Neuronal stem cell (in vitro differentiated cells): ENCODE data around the gene TULP1.

ENCODE experiments used
- DNase-seq: peaks from one replicate; pipeline ENCODE4 v3.0.0-alpha.2; 2013; ENCODE audit warnings: low spot score
- H2AFZ ChIP-seq: one replicate; pipeline ENCODE4 v1.6.1; 2013; ENCODE audit warnings: mild to moderate bottlenecking, low read length, inconsistent platforms
- H2AK5ac ChIP-seq: 2 replicates; pipeline ENCODE4 v1.6.1; 2013; ENCODE audit warnings: low read depth, mild to moderate bottlenecking, inconsistent platforms, low read length, moderate library complexity, mixed read lengths
- H2BK120ac ChIP-seq: 2 replicates; pipeline ENCODE4 v1.6.1; 2013; ENCODE audit warnings: low read depth, mild to moderate bottlenecking, inconsistent platforms, low read length, moderate library complexity, mixed read lengths
- H2BK12ac ChIP-seq: one replicate; pipeline ENCODE4 v1.6.1; 2013; ENCODE audit warnings: low read length, inconsistent platforms
- H2BK15ac ChIP-seq: 2 replicates; pipeline ENCODE4 v1.6.1; 2013; ENCODE audit warnings: mild to moderate bottlenecking, low read length, inconsistent platforms, mixed read lengths
- H2BK5ac ChIP-seq: one replicate; pipeline ENCODE4 v1.6.1; 2013; ENCODE audit warnings: inconsistent platforms, mild to moderate bottlenecking, low read length, moderate library complexity
- H3K14ac ChIP-seq: one replicate; pipeline ENCODE4 v1.6.1; 2013; ENCODE audit warnings: low read length, inconsistent platforms
- H3K18ac ChIP-seq: 2 replicates; pipeline ENCODE4 v1.6.1; 2013; ENCODE audit warnings: low read length, inconsistent platforms
- H3K23ac ChIP-seq: 2 replicates; pipeline ENCODE4 v1.6.1; 2013; ENCODE audit warnings: low read depth, mild to moderate bottlenecking, mixed read lengths, low read length, inconsistent platforms; ENCODE audit not compliant: poor library complexity
- H3K27ac ChIP-seq: replicated peaks from 3 replicates; pipeline ENCODE4 v1.5.1; 2013; ENCODE audit warnings: low read length, inconsistent platforms
- H3K27me3 ChIP-seq, 3 experiments: 2 replicates each; pipeline ENCODE4 v1.6.1; 2013; ENCODE audit warnings: low read length in 3 of 3, mild to moderate bottlenecking in 2 of 3, inconsistent platforms in 1 of 3, low read depth in 1 of 3, mixed read lengths in 1 of 3, moderate library complexity in 1 of 3; ENCODE audit not compliant: control insufficient read depth in 3 of 3, insufficient read depth in 3 of 3
- H3K36me3 ChIP-seq, 2 donors: replicated peaks in 1 of 2; 2 replicates each; pipeline ENCODE4 v1.6.1; 2013; ENCODE audit warnings: low read length in 2 of 2; ENCODE audit not compliant: control insufficient read depth in 2 of 2, insufficient read depth in 2 of 2
- H3K4ac ChIP-seq: 2 replicates; pipeline ENCODE4 v1.6.1; 2013; ENCODE audit warnings: inconsistent platforms, mild to moderate bottlenecking, low read length, moderate library complexity
- H3K4me1 ChIP-seq, 2 donors: 1 replicate in 1 of 2; 2 replicates in 1 of 2; pipeline ENCODE4 v1.6.1; 2013; ENCODE audit warnings: low read length in 2 of 2, low read depth in 1 of 2; ENCODE audit not compliant: control insufficient read depth in 2 of 2, insufficient read depth in 1 of 2
- H3K4me2 ChIP-seq: one replicate; pipeline ENCODE4 v1.6.1; 2013; ENCODE audit warnings: mild to moderate bottlenecking, low read length, inconsistent platforms; ENCODE audit not compliant: insufficient read depth, poor library complexity, severe bottlenecking
- H3K4me3 ChIP-seq, 2 donors: 2 replicates each; pipeline ENCODE4 v1.5.1; 2013; ENCODE audit warnings: low read length in 2 of 2, mild to moderate bottlenecking in 2 of 2, inconsistent platforms in 1 of 2, moderate library complexity in 1 of 2
- H3K79me1 ChIP-seq: one replicate; pipeline ENCODE4 v1.6.1; 2013; ENCODE audit warnings: low read depth, mild to moderate bottlenecking, inconsistent platforms, low read length, moderate library complexity
- H3K9ac ChIP-seq: one replicate; pipeline ENCODE4 v1.6.1; 2013; ENCODE audit warnings: mild to moderate bottlenecking, low read depth, low read length, inconsistent platforms; ENCODE audit not compliant: poor library complexity
- H3K9me3 ChIP-seq, 2 donors: replicated peaks in 1 of 2; 2 replicates each; pipeline versions ENCODE3 to v1.6.1; 2013; ENCODE audit warnings: low read length in 2 of 2, mild to moderate bottlenecking in 2 of 2, inconsistent platforms in 1 of 2, low read depth in 1 of 2, mixed read lengths in 1 of 2, moderate library complexity in 1 of 2; ENCODE audit not compliant: control insufficient read depth in 2 of 2, insufficient read depth in 1 of 2
- H4K8ac ChIP-seq: one replicate; pipeline ENCODE4 v1.6.1; 2013; ENCODE audit warnings: low read depth, mild to moderate bottlenecking, inconsistent platforms, low read length, moderate library complexity
- H4K91ac ChIP-seq: one replicate; pipeline ENCODE4 v1.6.1; 2013; ENCODE audit warnings: low read length, low read depth, mild to moderate bottlenecking, inconsistent platforms; ENCODE audit not compliant: poor library complexity
- WGBS, 2 donors: extraction: QIAGEN DNeasy Blood & Tissue Kit; methylation state at CpG; one replicate each; pipeline ENCODE4 v1.1.7; 2013; ENCODE audit warnings: missing lambda C conversion rate in 2 of 2, mixed read lengths in 1 of 2; ENCODE audit not compliant: insufficient read length in 2 of 2, insufficient replicate concordance in 1 of 2; ENCODE audit errors: extremely low coverage in 2 of 2; 5-methylcytosine and 5-hydroxymethylcytosine counted together

TULP1 gene

GRCh38 chr6:35508027-35508426 is 4.7 kb downstream of the TULP1 start:
- Histone ChIP-seq H3K9me3 (no peaks in the 10 kb centered on the region), H3K27ac (no peak overlapping the region), H3K9ac (no peak overlapping the region), H3K4me1 (peaks cover 11 to 35% of the 10 kb centered on the region in 2 donors), H4K91ac (no peak overlapping the region), H3K4me3 (no peak overlapping the region), H2BK120ac (no peak overlapping the region), H3K27me3 (peaks cover 0 to 9% (median 5%) of the 10 kb centered on the region in 3 experiments), H3K14ac (no peak overlapping the region), H3K4me2 (no peak overlapping the region), H2AFZ (no peak overlapping the region), H3K79me1 (no peaks in the 10 kb centered on the region), H4K8ac (no peak overlapping the region), H3K23ac (no peak overlapping the region), H2AK5ac (no peak overlapping the region), H3K4ac (no peak overlapping the region), H3K36me3 (no peaks in the 10 kb centered on the region), H3K18ac (no peak overlapping the region), H2BK12ac (no peak overlapping the region), H2BK5ac (no peak overlapping the region), H2BK15ac (no peak overlapping the region)
- WGBS, 2 donors = no CpG with 5 or more reads among the region's 2 CpGs
- DNase-seq = no peak

DNA sequence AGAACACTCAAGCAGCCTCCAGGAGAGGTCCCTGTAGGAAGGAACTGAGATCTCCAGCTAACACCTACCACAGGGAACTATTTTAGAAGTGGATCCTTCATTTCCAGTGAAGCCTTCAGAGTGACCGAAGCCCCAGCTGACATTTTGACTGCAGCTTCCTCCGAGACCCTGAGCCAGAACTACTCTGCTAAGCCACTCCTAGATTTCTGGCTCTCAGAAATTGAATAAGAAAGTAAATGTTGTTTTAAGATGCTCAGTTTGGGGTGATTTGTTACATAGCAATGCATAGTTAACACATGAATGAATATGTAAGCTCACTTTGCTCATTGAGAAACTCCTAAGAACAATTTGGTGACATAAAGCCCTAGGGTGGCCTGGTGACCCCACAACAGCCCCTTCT is 5.5 kb downstream of the TULP1 start:
- Histone ChIP-seq H3K27me3 (peaks cover 0 to 9% (median 5%) of the 10 kb centered on the region in 3 experiments), H3K14ac (no peak overlapping the region), H4K91ac (no peak overlapping the region), H3K4me3 (no peak overlapping the region), H2AK5ac (no peak overlapping the region), H3K4ac (no peak overlapping the region), H2AFZ (no peak overlapping the region), H2BK12ac (no peak overlapping the region), H3K18ac (no peak overlapping the region), H3K27ac (no peak overlapping the region), H2BK15ac (no peak overlapping the region), H3K79me1 (no peaks in the 10 kb centered on the region), H2BK120ac (no peak overlapping the region), H3K23ac (no peak overlapping the region), H3K36me3 (no peaks in the 10 kb centered on the region), H2BK5ac (no peak overlapping the region), H3K4me2 (no peak overlapping the region), H3K9ac (no peak overlapping the region), H3K4me1 (peaks cover 11 to 28% of the 10 kb centered on the region in 2 donors), H3K9me3 (no peaks in the 10 kb centered on the region), H4K8ac (no peak overlapping the region)
- no peak for DNase-seq
- WGBS, 2 donors = no CpG with 5 or more reads among the region's 2 CpGs

DNA sequence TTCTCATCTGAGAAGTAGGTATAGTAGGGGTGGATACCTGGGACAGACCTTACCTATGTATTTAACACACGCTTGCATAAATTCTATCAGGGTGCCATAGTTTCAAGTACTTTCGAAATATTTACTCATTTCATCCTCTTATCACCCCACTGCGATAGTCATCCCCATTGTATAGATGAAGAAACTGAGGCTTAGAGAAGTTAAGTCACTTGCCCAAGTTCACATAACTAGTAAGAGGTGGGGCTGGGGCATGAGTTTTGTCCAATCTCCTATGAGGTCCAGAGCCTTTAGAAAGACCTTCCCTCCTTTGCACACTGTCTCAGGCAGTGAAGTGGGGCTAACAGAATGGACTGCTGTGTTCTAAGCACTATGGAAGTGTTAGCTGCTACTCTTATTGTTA is 6.2 kb downstream of the TULP1 start:
- H2BK12ac ChIP-seq = no peak overlapping the region
- no peak overlapping the region for H2BK120ac ChIP-seq
- H3K18ac ChIP-seq = no peak overlapping the region
- H3K4me3 ChIP-seq = no peak overlapping the region
- no peak overlapping the region for H4K91ac ChIP-seq
- no peaks in the 10 kb centered on the region for H3K9me3 ChIP-seq
- H2BK5ac ChIP-seq = no peak overlapping the region
- H3K4me2 ChIP-seq = no peak overlapping the region
- WGBS, 2 donors = no CpG with 5 or more reads among the region's 3 CpGs
- H3K27me3 ChIP-seq = peaks cover 0 to 9% (median 5%) of the 10 kb centered on the region in 3 experiments
- H4K8ac ChIP-seq = no peak overlapping the region
- H3K9ac ChIP-seq = no peak overlapping the region
- H3K4ac ChIP-seq = no peak overlapping the region
- H3K14ac ChIP-seq = no peak overlapping the region
- H2BK15ac ChIP-seq = no peak overlapping the region
- DNase-seq = no peak
- no peaks in the 10 kb centered on the region for H3K36me3 ChIP-seq
- H2AFZ ChIP-seq = no peak overlapping the region
- peaks cover 11 to 27% of the 10 kb centered on the region in 2 donors for H3K4me1 ChIP-seq
- H2AK5ac ChIP-seq = no peak overlapping the region
- H3K23ac ChIP-seq = no peak overlapping the region
- H3K79me1 ChIP-seq = no peaks in the 10 kb centered on the region
- no peak overlapping the region for H3K27ac ChIP-seq

DNA sequence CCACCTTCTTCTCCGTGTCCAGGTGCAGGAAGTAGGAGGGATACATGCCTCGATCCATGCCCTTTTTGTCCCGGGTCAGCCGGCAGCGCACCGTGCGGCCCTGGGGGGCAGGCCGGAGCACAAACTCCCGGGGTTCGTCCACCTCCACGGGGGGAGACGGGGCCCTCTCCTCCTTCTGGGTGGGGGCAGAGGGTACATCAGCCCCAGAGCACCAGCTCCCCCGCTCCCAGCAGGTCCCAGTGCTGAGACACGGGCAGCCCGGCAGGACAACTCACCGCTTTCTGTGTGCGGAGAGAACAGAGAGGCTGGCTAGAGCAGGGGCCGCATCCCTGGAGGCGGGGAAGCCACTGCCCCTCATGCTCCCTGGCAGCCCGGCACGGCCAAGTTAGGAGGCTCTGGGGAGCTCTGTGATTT is 6.7 kb downstream of the TULP1 start:
- peak overlapping the region; percentile 9 for H2AK5ac ChIP-seq
- H2BK12ac ChIP-seq = peak overlapping the region; percentile 78
- H3K79me1 ChIP-seq = no peaks in the 10 kb centered on the region
- H3K23ac ChIP-seq = peak overlapping the region; percentile 70
- H3K36me3 ChIP-seq = no peaks in the 10 kb centered on the region
- no peak for DNase-seq
- peak overlapping the region; percentile 57 for H3K14ac ChIP-seq
- H3K27me3 ChIP-seq = peaks cover 0 to 7% (median under 1%) of the 10 kb centered on the region in 3 experiments
- H3K4me1 ChIP-seq = peaks cover 13 to 21% of the 10 kb centered on the region in 2 donors
- peak overlapping the region; percentile 93 for H3K4ac ChIP-seq
- H2BK5ac ChIP-seq = no peak overlapping the region
- no peak overlapping the region for H3K9ac ChIP-seq
- no peak overlapping the region for H4K91ac ChIP-seq
- H3K4me2 ChIP-seq = no peak overlapping the region
- H4K8ac ChIP-seq = no peak overlapping the region
- peak overlapping the region; percentile 43 for H2BK120ac ChIP-seq
- peak overlapping the region; percentile 55 for H2AFZ ChIP-seq
- H3K9me3 ChIP-seq = no peaks in the 10 kb centered on the region
- no peak overlapping the region for H3K27ac ChIP-seq
- no CpG with 5 or more reads among the region's 21 CpGs for WGBS, 2 donors
- peak overlapping the region; percentile 68 for H2BK15ac ChIP-seq
- no peak overlapping the region for H3K4me3 ChIP-seq
- peak overlapping the region; percentile 81 for H3K18ac ChIP-seq
